Adrenal gland (tissue), 12 donors: ENCODE results near the gene LPCAT4. TPM values are rescaled to one million over a fixed set of nuclear protein-coding genes. Genes with fewer than 3 reads are reported as not detected.

Experiments used
- DNase-seq, 7 donors: peaks; one replicate each; pipeline ENCODE4 v3.0.0-alpha.2; 2019 to 2020
- H3K27ac ChIP-seq, 5 donors: fragments of 200-600 bp; sonication (generic) in 4 of 5; 1 replicate in 3 of 5; 2 replicates in 2 of 5; pipeline versions ENCODE4 v1.5.1 to v1.8.0; 2016 to 2020; ENCODE audit warnings: mild to moderate bottlenecking in 1 of 5
- H3K27me3 ChIP-seq: fragments of 200-600 bp; 2 replicates; pipeline ENCODE4 v1.8.0; 2021
- H3K36me3 ChIP-seq, 2 donors: fragments of 200-600 bp; replicated peaks in 1 of 2; 1 replicate in 1 of 2; 2 replicates in 1 of 2; pipeline versions ENCODE4 v1.5.1 to v1.8.0; 2018 to 2022
- H3K4me1 ChIP-seq, 2 donors: fragments of 200-600 bp; replicated peaks in 1 of 2; 1 replicate in 1 of 2; 2 replicates in 1 of 2; pipeline versions ENCODE4 v1.5.1 to v1.8.0; 2018 to 2021
- H3K4me3 ChIP-seq, 4 donors: fragments of 200-600 bp; sonication (generic) in 3 of 4; one replicate each; pipeline ENCODE4 v1.5.1; 2016 to 2018
- H3K9me3 ChIP-seq, 3 donors: fragments of 200-600 bp; sonication (generic) in 1 of 3; replicated peaks in 1 of 3; 1 replicate in 2 of 3; 2 replicates in 1 of 3; pipeline versions ENCODE4 v1.5.1 to v1.8.0; 2016 to 2021
- POLR2A ChIP-seq, 2 donors: fragments of 450-650 bp; IDR thresholded peaks; one replicate each; pipeline ENCODE4 v1.6.1; 2017; ENCODE audit warnings: antibody characterized with exemption in 2 of 2, mild to moderate bottlenecking in 2 of 2, moderate library complexity in 1 of 2
- WGBS, 4 donors: extraction: QIAGEN DNeasy Blood & Tissue Kit in 2 of 4; methylation state at CpG; one replicate each; pipeline versions ENCODE4 v1.1.5 to v1.1.7; 2013 to 2017; 5-methylcytosine and 5-hydroxymethylcytosine counted together
- intact Hi-C, 2 donors: fragments of 100-400 bp; cut with DNase I; formaldehyde crosslinking; loops; one replicate each; pipeline versions ENCODE4 v1.14.1 to v1.15.0; 2022 to 2023
- microRNA counts, 2 donors: library from miRNA; unstranded; fragments of <30 nt; microRNA quantifications; one replicate each; lab custom pipeline; 2016
- microRNA-seq, 3 donors: library from miRNA; unstranded; fragments of <30 nt; microRNA quantifications; one replicate each; pipeline ENCODE4, GENCODE V29; 2017 to 2020
- polyA plus RNA-seq, 3 donors: library from polyadenylated mRNA; stranded (reverse); fragments of 200-250 nt in 2 of 3; fragments of 350-450 nt in 1 of 3; fragmentation: Illumina TruSeq in 1 of 3; extraction: RNeasy Lipid Tissue Mini Kit (QIAGEN cat#74804) in 1 of 3; gene quantifications; one replicate each; pipeline ENCODE4 v1.2.3, GENCODE V29; 2013 to 2014
- small RNA-seq, 2 donors: library from RNA; depleted of rRNA; stranded (forward); fragments of <200 nt; gene quantifications; one replicate each; pipeline ENCODE3, GENCODE V24; 2016
- total RNA-seq, 9 donors: library from RNA; depleted of rRNA in 4 of 9; stranded (reverse); fragments of >200 nt in 4 of 9; fragments of 120-200 nt in 1 of 9; fragmentation: NEBNext Ultra II Directional in 1 of 9; extraction: Animal tissue kit (Norgen Biotek cat#: 25700) in 1 of 9; gene quantifications; one replicate each; pipeline versions ENCODE4 v1.1.0 to v1.2.4, GENCODE V29; 2013 to 2023
- TF ChIP-seq, protein P1 (sequence below), 6 experiments: fragments of 450-650 bp in 4 of 6; fragments of 200-600 bp in 2 of 6; sonication (generic) in 1 of 6; IDR thresholded peaks; 1 replicate in 5 of 6; 2 replicates in 1 of 6; pipeline versions ENCODE4 v1.5.1 to v1.8.0; 2016 to 2021; ENCODE audit warnings: antibody characterized with exemption in 6 of 6, mild to moderate bottlenecking in 2 of 6, moderate library complexity in 1 of 6
- donor health status: healthy with polysubstance abuse.
- donor health status: Bipolar disorder and iron deficiency.
- donor health status: DM: yes; HTN: yes; CAD: no.
- donor health status: DM: no; HTN: no; CAD: no.
- donor health status: DM: no; HTN: no; CAD: no.
- donor health status: DM: yes; HTN: yes; CAD: no.

Gene LPCAT4
- total and polyA plus RNA-seq, 12 donors = 1.2 to 31.6 (median 12.6) TPM

DNA sequence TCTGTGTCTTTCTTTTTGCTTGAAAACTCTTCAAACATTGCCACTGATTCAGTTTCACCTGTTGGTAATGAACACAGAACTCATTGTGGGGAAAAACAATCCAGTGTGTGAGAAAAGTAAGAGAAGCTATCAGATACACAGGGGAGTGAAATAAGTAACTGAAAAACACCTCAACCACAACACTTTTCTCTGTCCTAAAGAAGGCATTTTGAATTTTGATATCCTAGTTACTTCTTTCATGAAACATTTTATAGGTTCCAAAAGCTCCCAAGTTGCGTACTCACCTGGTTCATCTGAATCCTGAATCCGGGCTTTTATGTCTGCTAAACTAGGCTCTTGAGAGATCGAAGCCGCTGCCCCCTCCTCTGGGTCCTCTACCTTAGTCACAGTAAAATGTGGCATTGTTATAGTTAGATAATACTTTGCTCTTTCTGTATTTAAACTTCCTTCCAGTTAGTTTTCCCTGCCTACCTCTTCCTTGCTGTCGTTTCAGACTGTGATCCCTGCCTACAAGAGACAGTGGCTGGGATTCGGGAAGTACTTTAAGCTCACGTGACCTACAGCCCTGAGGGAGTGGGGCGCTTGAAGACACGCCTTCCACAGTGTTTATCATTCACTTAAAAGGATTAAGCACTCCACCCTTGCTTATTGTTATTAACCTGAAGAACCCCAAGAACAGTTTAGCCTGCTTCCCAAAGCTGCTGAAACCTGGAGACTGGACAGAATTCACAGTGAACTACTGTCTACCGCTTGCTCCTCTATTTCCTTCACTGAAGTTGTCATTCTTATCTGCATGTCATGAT is 48.5 kb downstream of the LPCAT4 start:
- TF ChIP-seq POLR2A (IDR thresholded peaks at IDR 0.05) = peak in 1 of 2 donors; percentile 69
- TF ChIP-seq, protein P1, sequence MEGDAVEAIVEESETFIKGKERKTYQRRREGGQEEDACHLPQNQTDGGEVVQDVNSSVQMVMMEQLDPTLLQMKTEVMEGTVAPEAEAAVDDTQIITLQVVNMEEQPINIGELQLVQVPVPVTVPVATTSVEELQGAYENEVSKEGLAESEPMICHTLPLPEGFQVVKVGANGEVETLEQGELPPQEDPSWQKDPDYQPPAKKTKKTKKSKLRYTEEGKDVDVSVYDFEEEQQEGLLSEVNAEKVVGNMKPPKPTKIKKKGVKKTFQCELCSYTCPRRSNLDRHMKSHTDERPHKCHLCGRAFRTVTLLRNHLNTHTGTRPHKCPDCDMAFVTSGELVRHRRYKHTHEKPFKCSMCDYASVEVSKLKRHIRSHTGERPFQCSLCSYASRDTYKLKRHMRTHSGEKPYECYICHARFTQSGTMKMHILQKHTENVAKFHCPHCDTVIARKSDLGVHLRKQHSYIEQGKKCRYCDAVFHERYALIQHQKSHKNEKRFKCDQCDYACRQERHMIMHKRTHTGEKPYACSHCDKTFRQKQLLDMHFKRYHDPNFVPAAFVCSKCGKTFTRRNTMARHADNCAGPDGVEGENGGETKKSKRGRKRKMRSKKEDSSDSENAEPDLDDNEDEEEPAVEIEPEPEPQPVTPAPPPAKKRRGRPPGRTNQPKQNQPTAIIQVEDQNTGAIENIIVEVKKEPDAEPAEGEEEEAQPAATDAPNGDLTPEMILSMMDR (IDR thresholded peaks at IDR 0.05) = no peak
- H3K27me3 ChIP-seq = no peaks in the 10 kb centered on the region
- intact Hi-C loops = no loop called here
- H3K27ac ChIP-seq = peak overlapping the region in 2 of 5 donors; percentile 42 to 59
- no peaks in the 10 kb centered on the region for H3K36me3 ChIP-seq
- H3K9me3 ChIP-seq = no peaks in the 10 kb centered on the region
- peak; percentile 60 to 78 (median 67) for DNase-seq
- H3K4me3 ChIP-seq = peak overlapping the region; percentile 7 to 65 (median 26)
- peaks cover 0 to 21% of the 10 kb centered on the region in 2 donors for H3K4me1 ChIP-seq
- 2 to 10% (median 3%) methylated on average over 10 of the region's 10 CpGs for WGBS, 4 donors

DNA sequence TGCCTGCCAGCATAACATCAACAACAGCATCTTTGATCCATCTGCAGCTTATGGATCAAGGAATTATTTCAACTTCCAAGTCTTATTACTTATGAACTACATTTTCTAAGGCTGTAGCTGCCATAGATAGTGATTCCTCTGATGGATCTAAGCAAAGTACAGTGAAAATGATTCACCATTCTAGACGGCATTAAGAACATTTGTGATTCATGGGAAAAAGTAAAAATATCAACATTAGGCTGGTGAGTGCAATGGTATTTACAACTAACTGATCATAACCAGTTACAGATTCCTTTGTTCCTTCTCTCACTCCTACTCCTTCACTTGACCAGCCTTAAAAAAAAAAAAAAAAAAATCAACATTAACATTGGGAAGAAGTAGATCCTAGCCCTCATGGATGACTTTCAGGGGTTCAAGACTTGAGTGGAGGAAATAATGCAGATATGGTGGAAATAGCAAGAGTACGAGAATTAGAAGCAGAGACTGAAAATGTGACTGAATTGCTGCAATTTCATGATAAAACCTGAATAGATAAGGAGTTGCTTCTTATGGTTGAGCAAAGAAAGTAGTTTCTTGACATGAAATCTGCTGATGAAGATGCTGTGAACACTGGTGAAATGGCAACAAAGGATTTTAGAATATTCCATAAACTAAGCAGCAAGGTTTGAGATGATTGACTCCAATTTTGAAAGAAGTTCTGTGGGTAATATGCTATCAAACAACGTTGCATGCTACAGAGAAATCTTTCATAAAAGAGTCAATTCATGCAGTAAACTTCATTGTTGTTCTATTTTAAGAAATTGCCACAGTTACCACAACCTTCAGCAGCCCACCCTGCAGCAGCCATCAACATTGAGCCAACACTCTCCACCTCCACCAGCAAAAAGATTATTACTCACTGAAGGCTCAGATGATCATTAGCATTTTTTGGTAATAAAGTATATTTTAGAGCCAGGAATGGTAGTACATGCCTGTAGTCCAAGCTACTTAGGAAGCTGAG is 52.2 kb downstream of the LPCAT4 start:
- no peaks in the 10 kb centered on the region for H3K9me3 ChIP-seq
- no peak overlapping the region for H3K4me3 ChIP-seq
- no peak for DNase-seq
- 72 to 79% (median 76%) methylated on average over 3 of the region's 3 CpGs for WGBS, 4 donors
- H3K27ac ChIP-seq = no peak overlapping the region
- no peaks in the 10 kb centered on the region for H3K27me3 ChIP-seq
- H3K4me1 ChIP-seq = peaks cover 0 to 21% of the 10 kb centered on the region in 2 donors
- H3K36me3 ChIP-seq = no peaks in the 10 kb centered on the region
- intact Hi-C loops = no loop called here
- TF ChIP-seq POLR2A (IDR thresholded peaks at IDR 0.05) = no peak
- TF ChIP-seq, protein P1 (IDR thresholded peaks at IDR 0.05) = no peak

GRCh38 chr15:34311563-34311962 is 55.4 kb downstream of the LPCAT4 start:
- Histone ChIP-seq H3K4me3 (no peak overlapping the region), H3K4me1 (peaks cover 0 to 5% of the 10 kb centered on the region in 2 donors), H3K36me3 (no peaks in the 10 kb centered on the region), H3K27ac (no peak overlapping the region), H3K27me3 (no peaks in the 10 kb centered on the region), H3K9me3 (no peaks in the 10 kb centered on the region)
- TF ChIP-seq, protein P1 (IDR thresholded peaks at IDR 0.05) = no peak
- no peak for TF ChIP-seq POLR2A (IDR thresholded peaks at IDR 0.05)
- DNase-seq = no peak
- intact Hi-C loops = no loop called here
- 90 to 100% (median 97%) methylated on average over 1 of the region's 1 CpG for whole genome bisulfite sequencing, 4 donors

MicroRNA genes within 50 kb of the gene (microRNA counts, 767-probe panel; counts per million panel counts)
- 0 to 459 counts per million in 2 donors for microRNA hsa-miR-1233 (lab: Ali Mortazavi, UCI)

Small RNAs within 50 kb of the gene (microRNA-seq; reads per million reads assigned to microRNA genes)
- gene MIR1233-1 = 0 reads per million in 3 donors

Small RNAs within 50 kb of the gene (small RNA-seq; reads per million reads assigned to genes)
- 0 reads per million in 2 donors for gene MIR1233-1
- 0 reads per million in 2 donors for gene RF00019

Other genes with a start within 250 kb of the LPCAT4 start
- gene KATNBL1, start 157.1 kb downstream of the LPCAT4 start, total RNA-seq = 10 to 100 TPM; 10.3 to 63.9 (median 27.2) TPM
- gene KATNBL1, start 157.1 kb downstream of the LPCAT4 start, polyA plus RNA-seq = 10 to 100 TPM; 16.1 to 23.6 (median 19.7) TPM
- 100 to 1,000 TPM; 103 to 287 (median 139) TPM for gene EMC4, start 142.2 kb downstream of the LPCAT4 start, total RNA-seq
- gene EMC4, start 142.2 kb downstream of the LPCAT4 start, polyA plus RNA-seq = 100 to 1,000 TPM in 2 of 3 donors, 10 to 100 TPM in 1; 95.2 to 178 (median 158) TPM
- gene SLC12A6, start 29.4 kb downstream of the LPCAT4 start, total RNA-seq = 100 to 1,000 TPM in 1 of 9 donors, 10 to 100 TPM in 7, 1 to 10 TPM in 1; 8.7 to 101 (median 22.2) TPM
- 1 to 10 TPM; 3.3 to 8.6 (median 5.8) TPM for gene SLC12A6, start 29.4 kb downstream of the LPCAT4 start, polyA plus RNA-seq
- gene NOP10, start 24.1 kb downstream of the LPCAT4 start, total RNA-seq = 100 to 1,000 TPM; 136 to 353 (median 174) TPM
- 100 to 1,000 TPM; 158 to 290 (median 170) TPM for gene NOP10, start 24.1 kb downstream of the LPCAT4 start, polyA plus RNA-seq
- under 1 TPM in 1 of 9 donors, not detected in 8; 0.22 TPM for gene NUTM1, start 23.9 kb downstream of the LPCAT4 start, total RNA-seq
- under 1 TPM in 1 of 3 donors, not detected in 2; 0.05 TPM for gene NUTM1, start 23.9 kb downstream of the LPCAT4 start, polyA plus RNA-seq
- gene GOLGA8A, start 70.6 kb upstream of the LPCAT4 start, total RNA-seq = 10 to 100 TPM in 7 of 9 donors, 1 to 10 TPM in 2; 5.6 to 45.9 (median 15.7) TPM
- gene GOLGA8A, start 70.6 kb upstream of the LPCAT4 start, polyA plus RNA-seq = 100 to 1,000 TPM in 2 of 3 donors, 10 to 100 TPM in 1; 11.6 to 169 (median 145) TPM
- 100 to 1,000 TPM in 1 of 9 donors, 10 to 100 TPM in 8; 11.4 to 133 (median 60.0) TPM for gene GOLGA8B, start 216.5 kb upstream of the LPCAT4 start, total RNA-seq
- 100 to 1,000 TPM in 2 of 3 donors, 10 to 100 TPM in 1; 22.8 to 250 (median 183) TPM for gene GOLGA8B, start 216.5 kb upstream of the LPCAT4 start, polyA plus RNA-seq